Cardiac septum (tissue), 1 donor: ENCODE results near the gene UBE3C. TPM values are rescaled to one million over a fixed set of nuclear protein-coding genes. Genes with fewer than 3 reads are reported as not detected.
"Not testable (repeated sequence)": the region's sequence is repeated elsewhere in the genome, so short reads cannot be mapped to it uniquely, and the experiment has no call there.

Source experiments
- DNase-seq: peaks from one replicate; pipeline ENCODE4 v3.0.0-alpha.2; 2020; ENCODE audit warnings: low spot score
- intact Hi-C: fragments of 100-400 bp; cut with DNase I; formaldehyde crosslinking; loops from one replicate; pipeline ENCODE4 v1.14.0; 2022
- total RNA-seq: library from RNA; stranded (reverse); fragmentation: NEBNext Ultra II Directional; extraction: Animal tissue kit (Norgen Biotek cat#: 25700); gene quantifications from one replicate; pipeline ENCODE4 v1.2.1, GENCODE V29; 2021
- donor health status: DM: no; HTN: no; CAD: no.

The UBE3C gene
- total RNA-seq, 1 donor from 2014 or later: 50.8 TPM

DNA sequence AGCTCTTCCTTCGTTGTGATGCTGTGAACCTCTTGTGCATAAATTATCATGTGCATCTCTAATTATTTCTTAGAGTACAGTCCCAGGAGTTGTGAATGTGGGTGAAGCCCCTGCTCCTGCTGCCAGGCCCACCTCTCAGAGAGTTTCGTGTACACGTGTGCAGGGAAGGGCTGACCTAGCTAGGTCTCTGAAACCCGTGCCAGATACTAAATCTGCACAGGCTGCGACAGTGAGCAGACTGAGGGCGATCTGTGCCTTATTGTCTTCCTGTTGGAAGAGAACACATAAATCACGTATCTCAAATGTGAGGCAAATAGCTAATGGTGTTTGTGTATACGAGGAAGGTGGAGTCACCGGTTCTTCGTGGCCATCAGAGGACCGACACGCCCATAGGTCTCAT is 126.3 kb downstream of the UBE3C start:
- intact Hi-C loops: no loop called here
- DNase-seq: no peak

DNA sequence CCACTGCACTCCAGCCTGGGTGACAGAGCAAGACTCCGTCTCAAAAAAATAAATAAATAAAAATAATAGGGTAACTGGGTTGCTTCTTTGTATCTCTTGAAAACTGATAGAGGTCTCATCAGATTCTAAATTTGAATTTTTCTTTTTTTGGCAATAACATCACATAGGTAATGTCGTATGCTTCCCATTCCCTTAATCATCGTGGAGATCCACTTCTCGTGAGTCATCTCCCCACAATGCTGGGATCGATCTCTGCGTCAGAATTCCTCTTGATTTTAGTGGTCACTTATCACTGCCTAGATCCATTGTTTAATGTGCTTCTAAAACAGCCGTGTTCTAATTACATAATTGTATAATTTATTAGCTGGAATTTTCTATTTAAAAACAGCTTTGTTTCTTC is 127.5 kb downstream of the UBE3C start:
- intact Hi-C loops: no loop called here
- no peak for DNase-seq

DNA sequence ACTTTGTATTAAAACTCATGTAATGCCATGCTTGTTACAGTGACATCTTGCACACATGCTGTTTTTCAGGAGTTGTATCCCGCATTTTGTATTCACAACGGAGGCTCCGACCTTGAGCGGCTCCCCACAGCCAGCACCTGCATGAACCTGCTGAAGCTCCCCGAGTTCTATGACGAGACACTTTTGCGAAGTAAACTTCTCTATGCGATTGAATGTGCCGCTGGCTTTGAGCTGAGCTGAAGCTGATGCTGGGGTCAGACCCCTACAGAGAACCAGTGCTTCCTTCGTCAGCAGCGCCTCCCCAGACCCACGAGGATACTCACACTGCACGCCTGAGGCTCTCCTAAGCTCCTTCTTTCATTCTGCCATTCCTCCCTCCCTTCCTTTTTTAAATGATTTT is 128.8 kb downstream of the UBE3C start:
- intact Hi-C loops: no loop called here

DNA sequence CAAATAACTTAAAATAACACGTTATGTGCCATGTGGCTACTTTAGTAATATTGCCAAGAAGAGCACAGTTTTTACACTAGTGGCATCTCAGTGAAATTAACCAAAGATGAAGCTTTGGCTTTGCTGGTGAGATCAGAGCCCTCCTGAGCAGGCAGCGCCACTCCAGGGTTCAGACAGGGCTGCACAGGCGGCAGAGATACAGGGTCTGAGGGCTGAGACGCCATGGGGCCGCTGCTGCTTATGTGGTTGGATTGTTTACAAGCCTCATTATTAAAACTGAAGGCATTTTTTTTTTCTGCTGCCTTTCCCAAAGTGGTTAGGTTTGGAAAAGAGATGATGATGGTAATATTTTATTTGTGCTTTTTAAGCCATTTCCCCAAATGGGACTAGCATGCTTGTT is 129.2 kb downstream of the UBE3C start:
- intact Hi-C loops: no loop called here
- no peak for DNase-seq

More for the DNA sequence above, 128.8 kb downstream of the UBE3C start:
- no peak for DNase-seq

DNA sequence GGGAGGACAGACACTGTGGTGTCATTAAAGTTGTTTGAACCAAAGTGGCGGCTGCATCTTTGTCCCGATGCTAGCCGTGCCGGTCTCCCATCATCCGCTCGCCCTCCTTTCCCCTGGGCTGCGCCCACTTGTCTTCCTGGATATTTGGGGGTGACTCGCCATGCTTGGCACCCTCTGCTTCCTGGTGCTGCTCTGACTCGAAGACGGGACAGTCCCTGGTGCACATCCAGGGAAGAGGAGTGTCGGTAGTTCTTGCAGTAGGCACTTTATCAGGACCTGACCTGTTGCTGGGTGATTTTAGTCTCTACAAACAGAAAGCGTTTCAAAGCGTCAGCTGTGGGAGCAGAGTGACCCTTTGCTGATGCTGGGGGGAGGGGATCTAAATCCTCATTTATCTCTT is 129.8 kb downstream of the UBE3C start:
- DNase-seq: no peak
- intact Hi-C loops: no loop called here

DNA sequence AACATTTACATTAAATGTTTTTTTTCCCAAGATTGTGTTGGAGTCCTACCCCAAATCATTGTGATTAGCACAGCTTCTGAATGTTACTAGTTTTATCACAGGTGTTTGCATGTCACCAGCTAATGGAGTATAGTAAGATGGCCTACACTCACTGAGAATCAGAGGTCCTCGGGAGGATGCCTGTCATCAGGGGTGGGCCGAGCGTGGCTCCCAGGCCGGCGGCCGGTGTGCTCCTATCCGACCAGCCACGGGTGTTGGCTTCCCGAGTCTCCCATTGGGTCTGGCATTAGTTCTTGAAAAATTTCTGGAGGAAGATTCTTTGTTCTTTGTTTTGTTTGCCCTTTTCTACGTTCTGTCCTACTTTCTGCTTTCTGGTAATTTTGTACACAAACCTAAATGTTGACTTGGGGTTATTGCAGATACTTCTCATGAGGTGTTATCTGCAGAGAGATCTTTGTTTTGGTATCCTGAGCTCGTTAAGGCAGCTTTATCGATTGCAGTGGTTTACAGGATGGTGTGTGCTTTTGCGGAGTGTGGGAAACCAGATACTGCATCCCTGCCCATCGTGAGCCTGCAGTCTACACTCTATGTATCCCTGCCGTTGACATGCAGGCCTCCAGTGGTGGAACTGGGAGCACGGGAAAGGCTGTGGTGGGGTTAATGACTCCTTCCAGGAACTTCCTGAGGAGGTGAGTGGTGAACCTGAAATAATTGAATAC is 130.8 kb downstream of the UBE3C start:
- intact Hi-C loops: loop anchor here (10.0 kb wide), 1 partner anchor 305 kb away; no protein-coding TSS in a partner anchor
- DNase-seq: no peak

DNA sequence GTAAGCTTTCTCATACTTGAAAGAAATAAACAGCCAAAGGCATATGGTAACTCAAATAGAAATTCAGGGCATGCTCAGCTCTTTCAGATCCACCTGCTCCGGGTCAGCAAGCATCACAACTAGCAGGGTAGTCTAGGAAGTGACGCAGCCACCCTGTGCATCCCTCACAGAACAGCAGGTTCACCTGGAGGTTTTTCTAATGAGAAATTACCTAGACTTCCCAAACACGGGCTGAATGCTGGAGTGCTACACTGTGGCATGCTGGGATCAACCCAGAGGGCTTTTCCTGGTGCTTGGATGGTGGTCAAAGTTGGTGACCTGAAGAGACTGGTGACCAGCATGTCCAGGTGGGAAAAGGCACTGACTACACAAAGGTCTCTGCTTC is 131.3 kb downstream of the UBE3C start:
- intact Hi-C loops: loop anchor here (10.0 kb wide), 1 partner anchor 305 kb away; no protein-coding TSS in a partner anchor
- DNase-seq: no peak

DNA sequence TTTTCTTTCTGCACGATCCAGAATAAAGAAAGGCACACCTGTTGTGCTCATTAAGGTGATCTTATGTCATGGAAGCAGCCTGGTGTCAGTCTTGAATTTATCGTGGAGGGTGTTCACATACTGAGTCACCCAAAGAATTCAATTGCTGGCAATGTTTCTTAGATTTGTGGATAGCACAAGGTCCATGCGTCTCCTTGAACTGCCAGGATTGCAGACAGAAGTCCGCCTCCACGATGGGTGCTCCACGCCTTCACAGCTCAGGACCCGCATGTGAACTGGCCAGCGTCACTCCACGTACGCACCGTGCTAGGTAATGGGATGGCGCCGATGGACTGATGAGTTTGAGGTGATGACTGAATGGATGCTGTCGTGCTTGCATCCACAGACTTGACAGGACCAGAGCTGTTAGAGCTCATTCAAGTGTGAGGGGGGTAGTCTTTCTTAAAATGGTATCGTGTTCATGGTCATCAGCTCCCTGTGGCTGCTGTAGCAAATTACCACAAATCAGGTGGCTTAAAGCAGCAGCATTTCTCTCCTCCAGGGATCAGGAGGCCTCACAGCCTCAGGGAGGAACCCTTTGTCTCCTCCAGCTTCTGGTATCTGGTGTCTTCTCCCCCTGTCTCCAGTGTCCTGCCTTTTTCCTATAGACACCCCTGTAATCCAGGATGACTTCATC is 132.7 kb downstream of the UBE3C start:
- intact Hi-C loops: loop anchor here (10.0 kb wide), 1 partner anchor 307 kb away; no protein-coding TSS in a partner anchor
- DNase-seq: no peak

DNA sequence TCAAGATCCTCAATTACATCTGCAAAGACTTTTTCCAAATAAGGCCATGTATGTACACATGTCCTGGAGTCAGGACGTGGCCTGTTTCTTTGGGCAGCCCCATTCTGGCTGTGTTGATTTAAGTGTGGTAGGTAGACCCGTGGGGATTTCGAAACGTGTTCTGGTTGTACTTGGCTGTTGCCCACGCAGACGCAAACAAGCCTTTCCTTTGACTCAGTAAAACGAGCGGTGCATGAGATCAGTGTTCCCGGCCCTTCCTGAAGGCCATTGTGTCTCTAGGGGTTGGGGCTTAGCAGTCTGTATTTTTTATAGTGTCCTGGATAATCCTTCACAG is 133.2 kb downstream of the UBE3C start:
- intact Hi-C loops: loop anchor here (10.0 kb wide), 1 partner anchor 307 kb away; no protein-coding TSS in a partner anchor
- no peak for DNase-seq

DNA sequence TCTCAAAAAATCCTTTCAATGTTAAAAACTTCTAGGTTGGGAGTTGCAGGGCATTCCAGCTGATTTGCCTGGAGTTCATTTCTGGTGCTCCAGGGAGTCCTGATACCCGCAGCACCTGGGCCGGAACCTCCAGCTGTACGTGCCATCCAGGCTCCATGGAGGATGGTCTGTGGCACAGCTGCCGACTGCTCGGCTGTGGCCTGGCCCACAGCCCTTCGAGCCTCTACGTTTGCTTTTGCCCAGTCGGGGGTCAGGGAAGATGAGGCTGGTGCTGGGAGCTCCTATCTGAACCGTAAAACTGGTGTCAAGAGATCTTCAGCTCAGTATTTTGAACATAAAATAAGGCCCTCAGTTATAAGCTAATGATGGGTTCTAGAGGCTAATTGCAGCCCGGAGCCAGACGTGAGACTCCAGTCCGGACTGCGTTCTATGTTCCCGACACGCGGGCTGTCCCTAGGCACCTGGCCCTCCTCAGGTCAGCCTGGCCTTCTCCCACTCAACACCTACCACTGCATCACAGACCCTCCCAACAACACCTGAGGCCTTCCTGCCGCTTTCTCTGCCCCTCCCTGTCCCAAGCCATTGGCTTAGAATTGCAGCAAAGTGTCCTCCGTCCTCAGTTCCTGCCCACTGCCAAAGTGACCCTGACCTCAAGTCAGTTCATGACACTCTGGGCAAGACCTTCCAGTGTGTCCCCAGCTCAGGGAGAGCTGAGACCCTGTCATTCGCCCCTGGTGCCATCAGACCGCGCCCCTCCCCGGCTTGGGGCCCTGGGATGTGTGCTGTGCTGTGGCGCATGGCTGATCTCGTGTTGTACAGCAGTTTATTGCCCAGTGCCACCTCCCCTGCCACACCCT is 133.9 kb downstream of the UBE3C start:
- no peak for DNase-seq
- intact Hi-C loops: loop anchor here (10.0 kb wide), 1 partner anchor 308 kb away; no protein-coding TSS in a partner anchor

DNA sequence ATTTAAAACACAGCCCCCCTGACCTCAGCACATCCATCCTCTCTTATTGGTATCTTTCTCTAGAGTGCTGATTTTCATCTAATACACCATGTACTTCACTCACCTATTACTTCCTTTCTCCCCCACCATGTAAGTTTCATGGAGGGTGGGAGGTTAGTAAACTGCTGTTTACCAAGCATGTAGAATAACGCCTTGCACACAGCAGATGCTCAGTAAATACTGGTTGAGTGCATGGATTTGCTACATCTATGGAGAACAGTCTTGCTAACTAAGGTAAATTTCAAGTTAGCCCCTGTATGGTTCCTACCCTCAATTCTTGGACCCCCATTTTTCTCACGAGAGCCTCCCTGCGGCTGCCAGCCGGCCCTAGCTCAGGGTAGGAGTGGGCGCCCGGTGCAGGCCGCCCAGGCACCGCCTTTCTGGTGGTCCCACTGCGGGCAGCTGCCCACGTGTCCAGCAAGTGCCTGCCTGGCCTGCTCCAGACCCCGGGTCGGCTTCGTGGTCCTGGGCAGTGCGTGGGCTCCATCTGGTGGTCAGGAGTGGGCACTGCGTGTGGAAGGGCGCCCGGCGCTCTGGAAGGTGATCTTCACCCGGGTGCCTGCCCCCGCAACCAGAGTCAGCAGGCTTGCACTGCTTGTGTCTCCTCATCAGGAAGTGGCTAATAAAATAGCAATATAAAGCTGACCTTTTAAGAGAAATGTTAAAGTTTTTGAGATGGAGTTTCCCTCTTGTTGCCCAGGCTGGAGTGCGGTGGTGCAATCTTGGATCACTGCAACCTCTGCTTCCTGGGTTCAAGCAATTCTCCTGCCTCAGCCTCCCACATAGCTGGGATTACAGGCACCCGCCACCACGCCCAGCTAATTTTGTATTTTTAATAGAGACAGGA is 134.7 kb downstream of the UBE3C start:
- peak; percentile 86 for DNase-seq
- intact Hi-C loops: loop anchor here (10.0 kb wide), 1 partner anchor 309 kb away; no protein-coding TSS in a partner anchor

DNA sequence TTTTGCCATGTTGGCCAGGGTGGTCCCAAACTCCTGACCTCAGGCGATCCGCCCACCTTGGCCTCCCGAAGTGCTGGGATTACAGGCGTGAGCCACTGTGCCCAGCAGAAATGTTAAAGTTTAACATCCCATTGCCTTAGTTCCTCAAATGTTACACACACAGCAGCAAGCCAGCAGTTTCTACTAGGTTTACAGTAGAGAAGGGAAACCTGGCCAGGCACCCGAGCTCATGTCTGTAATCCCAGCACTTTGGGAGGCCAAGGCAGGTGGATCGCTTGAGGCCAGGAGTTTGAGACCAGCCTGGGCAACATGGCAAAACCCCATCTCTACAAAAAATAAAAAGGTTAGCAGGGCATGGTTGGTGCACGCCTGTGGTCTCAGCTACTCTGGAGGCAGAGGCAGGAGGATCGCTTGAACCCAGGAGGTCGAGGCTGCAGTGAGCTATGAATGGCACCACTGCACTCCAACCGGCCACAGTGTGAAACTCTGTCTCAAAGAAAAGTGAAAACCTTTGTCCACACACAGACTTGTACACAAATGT is 135.4 kb downstream of the UBE3C start:
- intact Hi-C loops: loop anchor here (10.0 kb wide), 1 partner anchor 309 kb away; no protein-coding TSS in a partner anchor

DNA sequence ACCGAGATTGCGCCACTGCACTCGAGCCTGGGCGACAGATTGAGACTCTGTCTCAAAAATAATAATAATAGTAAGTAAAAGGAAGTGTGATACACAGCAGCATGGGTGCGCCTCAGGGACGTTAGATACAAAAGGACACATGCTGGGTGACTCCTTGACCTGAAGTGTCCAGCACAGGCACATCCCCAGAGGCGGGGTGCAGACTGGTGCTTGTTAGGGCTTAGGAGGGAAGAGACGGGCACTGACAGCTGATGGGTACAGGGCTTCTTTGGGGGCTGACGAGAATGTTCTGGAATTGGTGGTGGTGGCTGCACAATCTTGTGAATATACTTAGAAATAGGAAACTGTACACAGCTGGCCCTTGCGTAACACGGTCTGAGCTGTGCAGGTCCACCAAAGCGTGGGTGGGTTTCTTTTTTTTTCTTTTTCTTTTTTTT is 136.3 kb downstream of the UBE3C start:
- intact Hi-C loops: loop anchor here (5.0 to 10.0 kb wide), 2 partner anchors 62 to 310 kb away; partner anchors contain the start of gene DNAJB6
- no peak for DNase-seq

More for the DNA sequence above, 135.4 kb downstream of the UBE3C start:
- DNase-seq: not testable (repeated sequence)

DNA sequence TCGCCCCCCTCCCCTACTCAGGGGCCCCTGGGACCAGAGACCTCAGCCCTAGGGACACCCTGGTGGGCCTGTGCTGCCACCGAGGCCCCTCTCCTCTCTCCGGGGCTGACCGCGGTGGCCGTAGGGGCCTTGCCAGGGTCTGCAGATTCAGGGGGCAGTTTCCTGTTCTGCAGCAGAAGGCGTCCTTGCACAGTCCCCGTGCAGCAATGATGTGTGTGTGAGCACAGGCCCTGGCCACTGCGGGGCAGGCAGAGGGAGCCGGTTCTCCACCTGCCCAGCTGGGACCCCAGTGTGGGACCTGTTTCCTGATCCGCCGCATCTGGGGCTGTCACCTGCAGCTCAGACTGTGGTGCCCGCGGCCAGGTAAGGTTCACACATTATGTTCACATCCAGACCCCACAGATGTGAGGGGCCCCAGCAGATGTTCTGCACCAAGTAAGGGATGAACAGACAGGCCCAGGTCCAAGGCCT is 137.4 kb downstream of the UBE3C start:
- no peak for DNase-seq
- intact Hi-C loops: loop anchor here (5.0 to 10.0 kb wide), 2 partner anchors 61 to 311 kb away; partner anchors contain the start of gene DNAJB6

DNA sequence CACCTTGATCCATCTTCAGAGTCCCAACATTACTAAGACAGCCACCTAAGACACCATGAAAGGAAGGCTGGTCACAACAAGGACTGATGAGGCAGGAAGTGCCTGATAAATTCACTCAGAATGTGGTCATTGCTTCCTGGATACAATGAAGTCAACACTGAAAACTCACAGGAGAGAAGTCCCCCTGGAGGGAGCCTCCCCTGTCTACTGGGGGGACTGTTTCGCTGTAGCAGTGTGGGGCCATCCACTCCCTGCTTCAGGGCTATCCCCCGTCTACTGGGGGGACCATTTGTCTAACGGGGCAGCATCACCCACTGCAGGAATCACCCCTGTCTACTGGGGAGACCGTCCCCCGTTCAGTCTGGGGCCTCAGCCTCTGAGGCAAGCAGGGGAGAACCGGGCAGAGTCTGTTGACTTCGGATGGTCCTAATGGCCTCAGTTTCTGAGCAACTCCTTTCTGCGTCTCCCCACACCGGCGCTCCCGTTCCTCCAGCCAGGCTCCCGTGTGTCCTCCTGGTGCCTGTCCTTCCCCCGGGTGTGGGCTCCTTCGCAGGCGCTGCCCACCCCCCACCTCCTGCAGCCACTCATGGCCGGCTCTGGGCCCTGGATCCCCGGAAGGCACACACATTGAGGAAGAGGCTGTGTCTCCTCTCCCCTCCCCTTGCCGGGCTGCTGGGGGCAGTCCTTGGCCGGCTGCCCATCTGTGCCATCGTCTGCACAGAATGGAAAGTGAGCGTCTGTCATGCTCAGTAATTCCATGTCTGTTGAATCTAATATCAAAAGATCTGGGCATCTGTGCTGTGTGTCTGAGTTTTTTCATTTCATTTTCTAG is 138.2 kb downstream of the UBE3C start:
- intact Hi-C loops: loop anchor here (5.0 to 10.0 kb wide), 2 partner anchors 60 to 312 kb away; partner anchors contain the start of gene DNAJB6
- no peak for DNase-seq

DNA sequence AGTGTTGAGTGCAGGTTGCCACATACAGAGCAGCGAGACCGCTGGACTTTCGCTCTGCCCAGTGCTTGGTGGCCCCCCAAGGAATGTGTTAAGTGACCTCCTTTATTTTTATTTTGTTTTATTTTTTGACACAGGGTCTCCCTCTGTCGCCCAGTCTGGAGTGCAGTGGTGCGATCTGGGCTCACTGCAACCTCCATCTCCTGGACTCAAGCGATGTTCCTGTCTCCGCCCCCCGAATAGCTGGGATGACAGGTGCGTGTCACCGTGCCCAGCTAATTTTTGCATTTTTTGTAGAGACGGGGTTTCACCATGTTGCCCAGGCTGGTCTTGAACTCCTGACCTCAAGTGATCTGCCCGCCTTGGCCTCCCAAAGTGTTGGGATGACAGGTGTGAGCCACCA is 138.8 kb downstream of the UBE3C start:
- not testable (repeated sequence) for DNase-seq
- intact Hi-C loops: loop anchor here (5.0 to 10.0 kb wide), 2 partner anchors 60 to 313 kb away; partner anchors contain the start of gene DNAJB6

DNA sequence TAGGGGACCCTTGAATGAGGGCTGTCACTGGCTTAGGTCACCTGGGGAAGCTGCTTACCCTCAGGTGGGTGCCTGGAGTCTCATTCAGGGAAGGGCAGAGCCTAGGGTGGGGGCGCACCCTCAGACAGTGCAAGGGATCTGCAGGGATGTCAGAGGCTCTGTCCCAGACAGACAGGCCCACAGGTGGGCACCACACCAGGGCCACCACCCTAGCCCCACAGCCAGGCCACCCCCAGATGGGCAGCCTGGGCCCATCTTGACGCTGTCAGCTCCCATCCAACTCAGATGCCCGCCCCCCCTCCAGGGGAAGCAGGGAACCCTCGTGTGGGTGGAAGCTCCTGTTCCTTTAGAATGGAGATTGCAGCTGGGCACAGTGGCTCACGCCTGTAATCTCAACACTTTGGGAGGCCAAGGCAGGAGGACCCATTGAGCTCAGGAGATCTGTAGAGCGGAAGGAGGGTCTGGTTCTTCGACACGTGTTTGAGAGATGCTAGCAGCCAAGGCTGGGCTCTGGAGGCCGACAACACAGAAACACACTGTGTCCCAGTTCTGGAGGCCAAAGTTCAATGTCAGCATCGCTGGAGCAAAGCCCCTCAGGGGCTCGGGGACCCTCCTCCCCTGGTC is 139.6 kb downstream of the UBE3C start:
- DNase-seq: peak; percentile 71
- intact Hi-C loops: loop anchor here (5.0 to 10.0 kb wide), 2 partner anchors 59 to 313 kb away; partner anchors contain the start of gene DNAJB6
